Measurements from ENCODE around the gene NRIP2.

DNA sequence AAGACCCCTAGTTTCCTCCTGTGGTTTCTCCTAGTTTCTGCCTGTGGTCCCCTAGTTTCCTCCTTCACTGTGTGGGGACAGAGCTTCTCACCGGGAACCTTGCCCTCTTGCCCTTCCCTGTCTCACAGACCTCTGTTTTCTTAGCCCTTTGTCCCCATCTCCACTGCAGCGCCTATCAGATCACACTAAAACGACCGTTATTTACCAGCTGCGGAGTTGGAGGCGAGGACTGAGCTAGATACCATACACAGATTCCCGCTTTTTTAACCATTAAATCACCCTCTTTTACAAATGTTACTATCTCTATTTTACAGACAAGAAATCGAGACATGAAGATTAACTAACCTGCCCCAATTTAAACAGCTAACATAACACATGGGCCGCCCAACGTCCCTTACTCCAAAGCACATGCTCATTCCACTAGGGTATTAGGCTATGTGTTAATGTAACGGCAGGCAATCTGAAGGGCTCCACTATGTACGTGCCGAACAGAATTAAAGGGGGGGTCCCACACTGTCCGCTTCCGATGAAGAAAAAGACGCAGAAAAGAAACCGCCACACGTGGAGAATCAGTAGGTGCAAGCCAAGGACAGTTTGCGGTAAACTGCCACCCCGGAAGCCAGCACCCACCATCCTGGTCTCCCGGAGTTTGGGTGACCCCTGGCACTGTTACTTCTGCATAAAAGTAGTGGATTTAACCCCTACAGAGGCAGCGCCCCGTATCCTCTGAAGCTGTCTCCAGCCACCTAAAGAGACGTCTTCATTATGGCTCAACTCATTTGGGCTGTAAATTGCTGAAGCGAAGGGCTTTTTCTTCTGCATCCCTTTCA lies 41.9 kb downstream of the NRIP2 start:
- TF ChIP-seq POLR2A (IDR thresholded peaks at IDR 0.05; ENCODE audit: low read depth, low read length) (no peak), POLR2AphosphoS5 (IDR thresholded peaks at IDR 0.05; ENCODE audit: low read depth, low read length) (no peak), TAF1 (IDR thresholded peaks at IDR 0.05; ENCODE audit: borderline replicate concordance, low read depth, low read length) (no peak)

Measured in GM12892 (cell line).